HG02852 (cell line): ENCODE data around the gene PLK5.
A peak's percentile ranks its signal among the peaks of the same experiment; 100 is the strongest.
"Not testable (repeated sequence)": the region's sequence is repeated elsewhere in the genome, so short reads cannot be mapped to it uniquely, and the experiment has no call there.

Experiments
- ATAC-seq: cut with Tn5 transposase; IDR thresholded peaks from one replicate; pipeline ENCODE4 v1.9.1; 2021; ENCODE audit warnings: mild to moderate bottlenecking, moderate library complexity; ENCODE audit not compliant: unreplicated experiment

The PLK5 gene, protein sequence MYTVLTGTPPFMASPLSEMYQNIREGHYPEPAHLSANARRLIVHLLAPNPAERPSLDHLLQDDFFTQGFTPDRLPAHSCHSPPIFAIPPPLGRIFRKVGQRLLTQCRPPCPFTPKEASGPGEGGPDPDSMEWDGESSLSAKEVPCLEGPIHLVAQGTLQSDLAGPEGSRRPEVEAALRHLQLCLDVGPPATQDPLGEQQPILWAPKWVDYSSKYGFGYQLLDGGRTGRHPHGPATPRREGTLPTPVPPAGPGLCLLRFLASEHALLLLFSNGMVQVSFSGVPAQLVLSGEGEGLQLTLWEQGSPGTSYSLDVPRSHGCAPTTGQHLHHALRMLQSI

DNA sequence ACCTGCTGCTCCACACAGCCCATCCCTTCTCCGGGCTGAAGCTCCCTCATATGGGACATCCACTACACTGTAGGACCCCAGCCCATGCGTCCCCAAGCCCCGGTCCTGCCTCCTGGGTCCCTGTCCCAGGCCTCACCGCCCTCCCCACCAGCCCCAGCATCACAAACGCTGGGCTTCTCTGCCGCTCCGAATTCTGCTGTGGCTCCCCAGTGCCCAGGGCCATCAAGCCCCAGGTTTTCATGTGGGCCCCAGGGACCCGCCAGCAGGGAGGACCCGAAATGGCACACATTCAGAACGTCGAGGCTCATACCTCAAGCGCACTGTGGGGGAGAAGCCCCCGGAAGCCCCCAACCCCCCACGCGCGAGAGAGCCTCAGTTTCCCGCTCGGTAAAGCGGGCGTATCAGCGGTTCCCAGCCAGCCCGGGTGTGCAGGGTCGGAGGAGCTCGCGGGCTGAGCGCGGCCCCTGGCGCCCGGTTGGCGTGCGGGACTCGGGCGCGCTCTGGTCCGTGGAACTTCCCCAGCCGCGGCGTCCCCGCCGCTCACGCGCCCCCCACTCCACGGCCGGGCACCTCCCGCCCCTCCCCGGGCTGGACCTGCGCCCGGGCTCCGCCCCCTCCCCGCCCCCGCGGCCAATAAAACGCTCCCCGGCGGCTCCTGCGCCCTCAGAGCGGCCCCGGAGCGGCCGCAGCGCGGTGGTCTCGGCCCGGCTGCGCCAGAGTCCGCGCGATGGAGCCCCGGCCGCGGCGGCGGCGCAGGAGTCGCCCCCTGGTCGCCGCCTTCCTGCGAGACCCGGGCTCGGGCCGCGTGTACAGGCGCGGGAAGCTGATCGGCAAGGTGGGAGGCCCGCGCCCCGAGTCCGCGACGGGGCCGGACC, at the start of gene PLK5:
Gene PLK5, plus strand, starts transcription at position 666 of the 875 bp plus-strand sequence. CDS start 2,920 bp downstream, outside the sequence.
- no peak for ATAC-seq

DNA sequence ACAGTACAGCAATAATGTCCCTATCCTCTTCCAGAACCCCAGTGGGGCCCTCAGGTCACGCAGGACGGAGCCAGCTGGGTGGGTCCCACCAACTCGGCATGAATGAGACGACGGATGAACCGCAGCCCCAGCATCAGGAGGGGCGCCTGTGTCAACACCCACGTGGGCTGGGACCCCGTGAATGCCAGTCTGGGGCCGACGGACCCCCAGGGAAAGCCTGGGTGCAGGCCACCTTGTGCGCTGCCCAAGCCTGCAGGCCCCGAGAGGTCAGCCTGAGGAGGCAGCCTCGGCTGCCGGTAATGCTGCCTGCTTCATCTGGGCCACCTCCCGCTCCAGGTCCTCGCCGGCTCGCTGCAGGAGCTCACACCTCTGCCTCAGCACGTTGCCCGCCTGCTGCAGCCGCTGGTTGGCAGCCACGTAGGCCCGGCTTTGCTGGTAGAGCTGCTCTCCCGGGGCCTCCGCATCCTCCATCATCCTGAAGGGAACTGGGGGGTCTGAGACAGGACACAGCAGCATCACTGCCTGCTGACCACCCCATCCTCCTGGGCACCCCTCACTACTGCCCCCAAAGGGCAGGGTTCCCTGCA, 49.0 kb upstream of the PLK5 start:
- ATAC-seq: no peak

DNA sequence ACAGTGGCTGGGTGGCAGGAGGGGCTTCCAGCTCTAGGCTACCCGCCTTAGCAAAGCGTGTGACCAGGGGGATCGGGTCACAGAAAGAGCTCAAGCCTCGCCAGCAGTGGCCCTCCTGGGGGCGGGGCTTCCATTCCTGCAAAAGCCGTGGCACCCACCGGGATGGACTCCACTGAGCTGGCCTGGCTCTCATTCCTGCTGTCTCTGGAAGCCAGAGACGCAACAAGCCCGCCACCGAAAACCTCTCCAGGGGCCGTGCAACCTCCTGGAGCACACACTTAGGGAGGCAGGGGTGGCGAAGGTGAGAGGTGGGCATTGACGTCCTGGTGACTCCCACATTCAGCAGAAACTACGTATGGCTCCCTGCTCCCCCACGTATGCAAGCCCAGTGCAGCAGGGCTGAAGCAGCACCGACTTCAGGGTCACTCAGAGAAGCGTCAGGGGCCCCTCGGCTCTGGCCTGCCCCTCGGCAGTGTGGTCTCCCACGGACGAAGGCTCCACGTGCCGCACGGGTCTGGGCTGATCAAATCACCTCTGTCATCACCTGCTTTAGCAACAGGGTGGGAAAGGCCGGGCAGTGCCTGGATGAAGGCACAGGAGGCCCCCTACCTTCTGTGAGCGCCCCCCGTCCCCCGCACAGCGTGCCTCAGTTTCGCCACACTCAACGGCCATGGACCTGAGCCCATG, 48.0 kb upstream of the PLK5 start:
- ATAC-seq: no peak

DNA sequence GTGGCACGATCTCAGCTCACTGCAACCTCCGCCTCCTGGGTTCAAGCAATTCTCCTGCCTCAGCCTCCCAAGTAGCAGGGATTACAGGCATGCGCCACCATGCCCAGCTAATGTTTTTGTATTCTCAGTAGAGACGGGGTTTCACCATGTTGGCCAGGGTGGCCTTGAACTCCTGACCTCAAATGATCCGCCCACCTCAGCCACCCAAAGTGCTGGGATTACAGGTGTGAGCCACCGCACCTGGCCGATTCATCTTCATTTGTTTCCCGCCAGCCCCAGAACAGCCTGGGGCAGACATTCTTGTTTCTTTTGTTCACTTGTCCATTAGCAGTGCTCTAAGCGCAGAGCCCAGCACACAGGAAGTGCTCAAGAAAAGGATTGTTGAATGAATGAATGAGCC, 46.8 kb upstream of the PLK5 start:
- not testable (repeated sequence) for ATAC-seq

DNA sequence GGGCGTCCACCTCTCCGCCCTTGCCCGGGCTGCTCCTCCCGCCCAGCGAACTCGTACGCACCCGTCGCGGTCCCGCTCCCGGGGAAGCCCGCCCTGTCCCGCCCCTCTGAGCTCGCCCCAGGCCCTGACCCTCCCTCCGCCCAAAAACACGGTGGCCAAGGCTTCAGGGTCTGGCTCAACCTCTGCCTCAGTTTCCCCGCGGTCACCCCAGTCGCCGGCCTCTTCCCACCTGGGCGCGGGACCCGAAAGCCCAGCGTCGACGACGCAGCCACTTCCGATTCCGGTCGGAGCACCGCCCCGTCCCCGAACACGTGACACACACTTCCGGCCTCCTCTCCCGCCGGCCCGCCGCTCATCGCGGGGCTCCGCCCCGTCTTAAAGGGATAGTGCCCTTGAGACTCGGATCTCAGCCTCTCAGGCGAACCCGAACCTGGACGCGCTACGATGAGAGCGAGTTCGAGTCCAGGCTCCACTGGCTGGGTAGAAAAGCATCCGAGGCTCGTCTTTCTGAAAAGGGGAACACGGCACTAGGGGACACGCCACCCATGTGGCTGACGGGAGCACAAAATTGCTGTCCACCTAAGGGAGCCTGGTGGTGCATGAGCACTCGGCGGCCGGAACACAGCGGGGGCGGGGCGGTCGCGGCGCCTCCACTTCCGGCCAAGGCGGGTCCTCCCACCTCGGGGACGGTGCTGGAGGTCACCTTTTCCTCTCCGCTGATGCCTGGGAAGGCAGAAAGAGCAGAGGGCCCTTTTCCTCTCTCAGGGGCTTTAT, 44.8 kb upstream of the PLK5 start, which contains the start of gene C19orf25:
Gene C19orf25, minus strand, starts transcription at position 282 of the 774 bp plus-strand sequence. CDS start 312 bp downstream, outside the sequence.
- ATAC-seq: peak; percentile 81

DNA sequence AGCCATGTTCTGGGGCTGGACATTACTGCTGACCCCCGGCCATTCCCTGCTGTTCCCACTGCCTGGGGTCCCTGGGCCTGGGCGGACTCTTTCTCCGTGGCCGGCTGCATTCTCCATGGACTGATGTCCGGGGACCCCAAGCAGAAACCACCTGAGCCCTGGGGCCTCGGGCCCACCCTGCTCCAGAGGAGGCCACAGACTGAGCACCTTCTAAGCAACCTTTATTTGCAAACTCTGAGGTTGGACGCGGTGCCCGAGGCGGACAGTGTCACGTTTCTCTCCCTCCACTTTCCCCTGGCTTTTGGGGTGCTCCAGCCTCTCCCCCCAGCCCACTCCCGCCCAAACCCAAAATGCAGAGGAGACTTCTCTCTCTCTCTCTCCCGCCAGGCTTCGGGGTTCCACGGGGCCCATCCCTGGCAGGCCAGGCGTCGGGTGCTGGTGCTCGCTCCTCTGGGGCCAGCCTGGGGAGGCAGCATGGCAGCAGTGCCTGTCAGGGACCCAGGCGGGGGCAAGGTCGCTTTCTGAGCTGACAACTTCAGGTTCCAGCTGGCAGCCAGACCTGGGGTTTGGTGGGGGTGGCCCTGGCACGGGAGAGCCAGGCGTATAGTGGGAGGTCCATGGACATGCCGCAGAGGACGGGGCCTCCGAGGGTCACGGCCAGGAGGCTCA, 42.5 kb upstream of the PLK5 start:
- no peak for ATAC-seq

DNA sequence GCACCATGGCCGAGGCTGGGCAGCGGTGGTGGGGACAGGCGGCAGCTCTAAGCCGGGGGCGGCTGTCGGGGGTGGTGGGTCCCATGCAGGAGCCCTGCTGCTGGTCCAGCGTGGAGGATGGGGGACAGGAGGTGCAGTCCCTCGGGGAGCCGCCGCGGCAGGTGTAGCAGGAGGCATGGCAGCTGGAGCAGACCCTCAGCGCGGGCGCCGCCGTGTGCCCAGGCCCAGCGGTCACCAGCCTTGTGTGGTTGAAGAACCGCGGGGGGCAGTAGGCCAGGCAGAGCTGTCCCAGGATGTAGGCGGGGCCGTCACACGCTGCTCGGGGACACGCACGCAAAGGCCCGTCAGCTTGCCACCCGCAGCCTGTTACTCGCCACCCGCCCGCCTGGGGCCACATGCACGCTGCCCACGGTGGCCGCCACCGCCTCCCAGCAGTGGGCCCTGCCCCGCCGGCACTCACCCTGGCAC, 42.0 kb upstream of the PLK5 start:
- ATAC-seq: no peak

DNA sequence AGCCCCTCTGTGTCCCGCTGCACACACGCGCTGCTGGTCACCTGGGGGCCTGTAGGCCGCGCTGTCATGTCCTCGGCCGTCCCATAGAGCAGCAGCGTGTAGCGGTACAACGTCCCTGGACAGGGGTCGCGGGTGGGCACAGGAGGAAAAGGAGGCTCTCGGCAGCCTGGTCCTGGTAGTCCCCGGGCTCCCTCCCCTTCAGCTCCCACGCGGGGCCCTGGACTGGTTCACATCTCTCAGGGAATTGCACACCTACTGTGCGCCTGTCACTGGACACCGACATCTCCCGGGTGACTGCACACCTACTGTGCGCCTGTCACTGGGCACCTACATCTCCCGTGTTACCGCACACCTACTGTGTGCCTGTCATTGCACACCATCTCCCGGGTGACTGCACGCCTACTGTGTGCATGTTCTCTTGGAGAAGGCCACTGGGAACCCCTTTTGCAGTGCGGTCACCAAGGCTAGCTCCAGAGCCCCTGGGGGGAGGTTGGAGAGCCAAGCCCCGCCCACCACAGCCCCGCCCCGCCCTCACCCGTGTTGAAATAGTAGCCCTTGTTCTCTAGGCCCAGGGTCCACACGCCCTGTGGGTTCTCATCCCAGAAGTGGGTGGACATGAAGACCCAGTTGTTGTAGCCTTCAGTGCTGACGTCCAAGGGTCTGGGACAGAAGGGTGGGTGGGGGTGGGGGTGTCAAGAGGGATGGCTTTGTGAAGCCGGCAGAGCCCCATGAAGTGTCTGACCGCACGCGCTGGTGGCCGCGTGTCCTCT, 41.3 kb upstream of the PLK5 start:
- ATAC-seq: no peak

DNA sequence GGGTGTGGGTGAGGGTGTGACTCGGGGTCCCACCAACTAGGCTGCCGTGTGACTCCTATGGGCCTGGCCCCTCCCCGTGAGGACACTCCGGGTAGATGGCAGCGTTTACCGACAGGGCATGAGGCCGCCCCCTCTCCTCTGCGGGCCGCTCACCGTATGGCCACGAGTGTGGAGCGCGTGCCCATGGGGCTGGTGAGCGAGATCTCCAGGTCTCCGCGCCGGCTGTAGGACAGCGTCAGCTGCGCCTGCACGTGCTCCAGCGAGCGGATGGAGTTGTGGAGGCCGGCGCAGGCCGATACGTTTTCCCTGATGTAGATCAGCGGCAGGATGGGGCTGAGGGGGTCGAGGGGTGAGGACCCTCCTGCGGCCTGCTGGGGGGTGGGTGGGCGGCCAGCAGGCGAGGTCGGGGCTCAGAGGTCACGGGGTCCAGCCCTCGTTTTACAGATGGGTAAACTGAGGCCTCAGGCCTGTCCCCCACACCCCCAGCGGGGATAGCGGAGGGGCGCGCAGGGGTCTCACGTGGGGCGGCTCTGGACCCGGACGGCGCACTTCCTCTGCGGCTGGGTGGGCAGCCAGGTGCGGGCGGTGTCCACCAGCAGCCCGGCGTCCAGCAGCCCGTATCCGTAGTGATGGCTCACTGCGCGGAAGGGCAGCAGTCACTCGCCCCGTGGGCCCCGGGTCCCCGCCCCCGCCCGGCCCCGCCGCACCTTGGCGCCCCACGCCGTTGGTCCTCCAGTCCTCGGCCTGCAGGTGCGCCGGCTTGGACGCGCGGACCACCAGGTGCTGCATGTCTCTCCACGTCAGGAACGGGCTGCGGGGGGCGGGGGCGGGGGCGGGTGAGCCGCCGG, 40.5 kb upstream of the PLK5 start:
- ATAC-seq: no peak

DNA sequence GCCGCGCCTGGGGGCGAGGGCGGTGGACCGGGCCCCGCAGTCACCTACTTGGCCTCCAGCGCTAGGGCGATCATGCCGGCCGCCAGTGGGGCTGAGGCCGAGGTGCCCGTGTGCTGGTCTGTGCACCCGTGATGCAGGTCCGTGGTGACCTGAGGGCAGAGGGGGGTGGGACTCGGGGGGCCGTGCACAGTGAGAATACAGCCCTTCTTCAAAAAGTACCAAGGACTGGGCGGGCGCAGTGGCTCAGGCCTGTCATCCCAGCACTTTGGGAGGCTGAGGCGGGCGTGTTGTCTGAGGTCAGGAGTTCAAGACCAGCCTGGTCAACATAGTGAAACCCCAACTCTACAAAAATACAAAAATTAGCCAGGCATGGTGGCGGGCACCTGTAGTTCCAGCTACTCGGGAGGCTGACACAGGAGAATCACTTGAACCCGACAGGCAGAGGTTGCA, 39.9 kb upstream of the PLK5 start:
- ATAC-seq: no peak

DNA sequence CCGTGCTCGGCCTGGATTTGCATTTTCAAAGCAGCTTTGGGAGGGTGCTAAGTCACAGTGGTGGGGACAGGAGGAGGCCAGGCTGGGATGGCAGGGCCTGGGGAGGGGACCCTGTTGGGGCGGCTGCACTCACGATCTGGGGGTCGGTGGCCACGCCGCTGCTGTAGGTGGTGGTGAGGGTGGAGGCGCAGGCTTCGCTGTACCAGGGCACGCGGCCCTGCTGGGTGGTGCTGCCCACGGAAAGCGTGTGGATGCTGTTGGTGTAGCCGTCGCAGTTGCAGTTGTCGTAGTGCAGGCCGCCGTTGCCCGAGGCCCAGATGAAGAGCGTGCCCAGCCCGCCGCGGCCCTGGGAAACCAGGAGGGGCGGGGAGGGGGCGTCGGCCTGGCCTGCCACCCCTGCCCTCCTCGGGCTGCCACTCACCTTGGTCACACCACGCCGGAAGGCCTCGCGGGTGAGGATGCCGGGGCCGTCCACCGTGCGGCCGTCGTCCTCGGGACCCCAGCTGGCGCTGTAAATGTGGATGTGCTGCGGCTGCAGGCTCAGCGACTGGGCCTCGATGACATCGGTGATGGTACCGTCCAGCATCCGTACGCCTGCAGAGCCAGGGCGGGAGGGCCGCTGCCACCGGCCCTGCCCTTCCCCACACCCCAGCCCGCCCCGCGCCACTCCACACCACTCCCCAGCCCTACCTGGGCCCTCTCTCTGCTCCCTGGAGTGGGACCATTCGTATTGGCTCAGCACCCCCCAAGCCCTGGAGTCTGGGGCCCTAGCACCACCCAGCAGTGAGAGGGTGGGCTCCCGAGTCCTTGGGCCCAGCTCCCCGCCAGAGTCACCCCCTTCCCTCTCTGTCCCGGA, 36.9 kb upstream of the PLK5 start:
- no peak for ATAC-seq

DNA sequence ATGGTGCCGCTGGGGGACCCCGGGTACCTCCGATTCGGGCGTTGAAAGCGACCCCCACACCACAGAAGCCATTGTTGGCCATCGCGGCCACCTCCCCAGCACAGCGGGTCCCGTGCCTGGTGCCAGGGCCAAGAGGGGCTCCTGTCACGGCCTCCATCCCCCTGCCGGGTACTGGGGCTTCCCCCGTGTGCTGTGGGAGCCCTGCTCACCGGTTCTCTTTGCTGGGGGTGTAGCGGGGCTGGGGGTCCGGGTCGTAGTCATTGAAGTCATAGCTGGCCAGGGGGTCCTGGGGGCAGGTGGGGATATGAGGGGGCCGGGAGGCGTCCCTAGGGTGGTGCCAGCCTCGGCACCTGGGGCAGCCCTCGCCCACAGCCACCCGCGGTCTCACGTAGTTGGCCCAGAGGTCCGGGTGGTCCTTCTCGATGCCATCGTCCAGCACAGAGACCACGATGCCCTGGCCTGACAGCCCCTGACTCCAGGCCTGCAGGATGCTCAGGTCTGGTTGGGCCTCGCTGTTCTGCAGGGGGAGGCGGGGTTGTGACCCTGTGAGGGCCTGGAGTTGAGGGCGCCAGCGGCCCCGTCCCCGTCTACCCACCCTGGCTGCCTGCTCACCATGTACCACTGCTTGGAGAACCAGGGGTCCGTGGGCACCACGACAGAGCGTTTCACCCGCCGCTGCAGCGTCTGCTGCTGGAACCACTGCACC, 36.1 kb upstream of the PLK5 start:
- no peak for ATAC-seq

DNA sequence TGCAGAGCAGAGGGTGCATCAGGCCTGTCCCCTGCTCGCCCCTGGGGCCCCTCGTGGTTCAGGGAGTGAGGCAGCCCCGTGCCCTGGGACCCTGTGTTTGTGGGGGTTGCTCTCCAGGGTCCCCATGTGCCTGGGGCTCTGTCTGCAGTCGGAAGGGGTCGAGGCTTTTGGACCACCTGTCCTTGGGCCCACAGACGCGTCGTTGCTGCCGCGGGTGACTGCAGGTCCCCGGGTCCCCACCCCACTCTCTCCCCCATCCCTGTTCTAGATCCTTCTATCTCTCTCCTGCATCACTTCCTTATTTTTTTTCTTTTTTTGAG, 35.6 kb upstream of the PLK5 start:
- ATAC-seq: no peak

DNA sequence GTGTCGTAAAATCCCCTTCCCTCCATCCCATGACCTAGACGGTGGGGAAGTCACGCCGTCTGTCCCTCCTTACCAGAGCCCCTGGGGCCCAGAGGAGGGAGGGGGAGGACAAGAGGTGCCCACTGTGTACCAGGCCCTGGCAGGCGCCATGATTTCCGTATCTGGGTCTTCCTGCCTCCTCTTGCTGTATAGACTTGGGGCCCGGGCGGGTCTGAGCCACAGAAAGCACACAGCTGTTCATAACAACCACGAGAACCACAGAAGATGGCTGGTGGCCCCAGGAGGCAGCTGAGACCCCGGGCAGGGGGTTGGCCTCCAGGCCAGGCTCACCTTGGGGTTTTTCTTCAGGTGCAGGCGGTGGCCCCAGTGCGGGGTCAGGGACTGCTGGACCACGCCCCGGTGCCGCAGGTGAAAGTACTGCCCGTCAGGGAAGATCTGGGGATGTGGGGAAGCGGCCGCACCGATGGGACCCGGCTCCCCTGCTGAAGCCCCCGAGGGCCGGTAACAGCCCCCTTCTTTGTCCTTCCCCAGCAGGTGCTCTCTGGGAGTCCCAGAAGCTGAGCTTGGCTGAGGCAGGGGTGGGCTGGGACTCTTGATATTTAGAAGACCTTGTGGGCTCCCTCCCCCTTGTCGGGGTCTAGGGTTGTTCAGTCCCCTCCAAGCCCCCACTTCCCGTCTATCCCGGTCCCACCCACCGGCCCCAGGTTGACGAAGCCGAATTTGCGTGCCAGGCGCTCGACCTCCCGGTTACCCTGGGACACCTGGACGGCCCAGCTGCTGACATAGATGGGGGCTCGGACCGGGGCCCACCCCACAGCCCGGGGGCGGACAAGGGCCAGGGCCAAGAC, 34.2 kb upstream of the PLK5 start:
- ATAC-seq: no peak

DNA sequence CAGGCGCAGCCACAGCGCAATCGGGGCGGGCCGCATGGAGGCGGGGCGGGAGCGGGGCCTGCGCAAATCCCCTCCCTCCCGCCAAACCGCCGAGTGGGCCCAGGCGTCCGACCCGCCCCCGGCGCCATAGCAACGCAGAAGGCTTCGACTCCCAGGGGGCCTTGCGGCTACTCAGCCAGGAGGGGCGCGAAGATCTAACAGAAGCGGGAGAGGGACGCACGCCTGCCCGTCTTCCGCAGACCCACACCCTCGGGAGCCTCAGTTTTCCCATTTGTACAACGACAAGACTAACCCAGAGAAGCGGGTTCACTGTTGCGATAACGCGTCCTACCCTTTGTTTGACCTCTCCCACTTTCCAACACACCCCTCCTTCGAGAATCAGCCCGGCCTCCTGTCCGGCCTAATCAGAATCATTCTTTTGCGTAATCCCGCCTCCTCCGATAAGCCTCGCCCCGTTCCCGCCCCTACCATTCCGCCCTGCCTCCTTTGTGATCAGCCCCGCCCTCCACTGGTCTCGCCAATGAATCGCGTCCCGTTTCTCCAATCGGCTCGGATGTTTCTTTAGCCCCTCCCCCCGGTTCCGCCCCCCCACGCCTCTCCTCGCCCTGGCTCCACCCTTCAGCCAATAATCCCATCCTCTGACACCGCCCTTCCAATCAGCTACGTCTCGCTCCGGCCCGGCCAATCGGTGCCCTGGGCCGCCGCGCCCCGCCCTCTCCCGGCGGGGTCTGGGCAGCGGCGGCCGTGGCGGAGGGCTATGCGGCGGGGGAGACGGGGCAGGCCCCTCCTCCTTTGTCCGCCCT, 33.4 kb upstream of the PLK5 start, which contains the start of gene PCSK4:
Gene PCSK4, minus strand, starts transcription at position 40 of the 803 bp plus-strand sequence. Its CDS starts 4 bp downstream, at position 36.
- peak; percentile 82 for ATAC-seq
